HG02981 (cell line): ENCODE measurements around the gene SLC11A2.
"Not testable (repeated sequence)": the region's sequence is repeated elsewhere in the genome, so short reads cannot be mapped to it uniquely, and the experiment has no call there.

ENCODE experiments used
- ATAC-seq: cut with Tn5 transposase; IDR thresholded peaks from one replicate; pipeline ENCODE4 v1.9.1; 2021; ENCODE audit warnings: mild to moderate bottlenecking, moderate library complexity; ENCODE audit not compliant: unreplicated experiment

The SLC11A2 gene

DNA sequence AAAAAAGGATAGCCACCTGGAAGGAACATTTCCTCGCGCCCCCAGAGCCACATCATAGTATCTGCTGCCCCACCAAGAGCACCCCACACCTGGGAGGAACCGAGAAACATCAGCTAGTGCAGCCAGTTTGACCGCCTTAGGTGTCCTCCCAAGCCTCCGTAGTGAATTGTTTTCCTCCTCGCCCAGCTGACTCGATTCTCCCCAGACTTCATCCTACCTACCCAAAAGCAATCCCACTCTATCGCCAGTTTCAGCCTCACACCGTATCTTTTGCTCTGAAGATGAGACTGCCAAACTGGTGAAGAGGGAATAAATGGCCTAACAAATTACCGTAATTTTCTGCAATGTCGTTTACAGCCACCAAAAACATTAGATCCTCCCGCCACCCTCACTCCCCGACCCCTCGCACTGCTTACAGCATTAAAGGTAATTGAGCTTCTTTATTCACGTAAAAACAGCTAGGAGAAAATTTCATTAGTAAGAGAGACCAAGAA is 1.2 kb upstream of the SLC11A2 start:
- ATAC-seq: no peak

DNA sequence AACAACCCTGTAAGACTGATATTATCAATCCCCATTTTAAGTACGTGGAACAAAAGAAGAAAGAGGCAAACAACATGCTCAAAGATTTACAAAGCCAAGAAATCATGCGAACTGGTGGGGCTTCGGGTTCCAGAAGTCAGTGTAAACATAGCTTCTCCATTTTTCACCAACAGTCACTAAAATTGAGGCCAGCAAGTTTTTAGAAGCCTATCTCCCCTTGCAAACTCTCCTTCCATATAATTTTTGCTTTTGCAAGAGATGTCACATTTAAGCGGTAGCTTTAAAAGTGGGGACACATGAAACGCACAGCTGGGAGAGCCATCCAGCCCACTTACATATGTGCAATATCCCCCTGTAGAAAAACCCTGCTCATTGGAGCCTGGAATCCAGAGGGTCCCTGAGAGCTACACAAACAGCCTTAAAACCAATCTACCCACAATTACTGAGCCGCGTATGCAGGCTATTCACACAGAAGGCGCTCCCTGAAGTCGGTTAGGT is 797 bp downstream of the SLC11A2 start:
- ATAC-seq: no peak

DNA sequence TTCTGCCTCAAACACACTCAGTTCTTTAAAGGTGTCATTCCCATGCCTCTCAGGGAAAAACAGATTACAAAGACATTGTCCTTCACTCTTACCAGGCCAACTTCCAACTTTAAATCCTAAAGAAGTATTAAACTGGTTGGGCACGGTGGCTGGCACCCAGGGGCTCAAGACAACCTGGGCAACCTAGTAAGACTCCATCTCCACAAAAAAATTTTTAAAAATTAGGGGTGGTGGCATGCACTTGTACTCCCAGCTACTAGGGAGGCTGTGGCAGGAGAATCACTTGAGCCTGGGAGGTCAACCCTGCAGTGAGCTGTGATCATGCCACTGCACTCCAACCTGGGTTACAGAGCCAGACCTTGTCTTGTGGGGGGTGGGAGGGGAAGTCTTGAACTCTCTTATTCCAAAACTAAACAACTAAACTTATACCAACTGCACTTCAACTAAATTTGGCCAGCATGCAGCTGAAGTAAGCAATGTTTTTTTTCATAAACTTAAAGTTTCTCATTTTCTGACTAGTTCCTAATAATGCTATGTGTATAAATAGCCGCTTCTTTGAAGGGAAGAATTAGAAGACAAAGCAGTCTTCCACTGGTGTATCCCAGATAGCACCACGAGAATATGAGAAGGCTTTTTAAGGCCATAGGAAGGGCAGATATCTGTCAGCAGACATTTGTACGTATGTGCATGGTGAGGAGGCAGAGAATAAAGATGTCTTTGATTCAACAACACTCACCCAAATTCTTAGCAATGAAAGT is 2.4 kb downstream of the SLC11A2 start:
- no peak for ATAC-seq

DNA sequence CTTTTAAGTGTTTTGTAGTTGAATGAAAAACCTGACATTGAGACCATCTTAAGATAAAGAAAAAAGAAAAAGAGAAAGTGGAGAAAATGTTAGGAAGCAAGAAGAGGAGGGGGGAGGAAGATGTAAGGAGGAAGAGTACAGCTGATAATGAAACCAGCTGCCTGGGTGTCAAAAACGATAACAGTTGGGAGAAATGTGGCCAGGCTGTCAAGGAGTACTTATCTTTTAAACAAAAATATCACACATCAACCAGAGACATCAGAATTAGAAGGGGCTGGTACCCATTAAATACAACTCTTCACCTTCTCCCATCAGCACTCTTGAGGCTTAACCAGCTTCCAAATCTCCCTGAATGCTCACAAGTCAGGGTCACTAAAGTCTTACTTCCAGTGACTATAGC is 4.5 kb downstream of the SLC11A2 start:
- no peak for ATAC-seq

DNA sequence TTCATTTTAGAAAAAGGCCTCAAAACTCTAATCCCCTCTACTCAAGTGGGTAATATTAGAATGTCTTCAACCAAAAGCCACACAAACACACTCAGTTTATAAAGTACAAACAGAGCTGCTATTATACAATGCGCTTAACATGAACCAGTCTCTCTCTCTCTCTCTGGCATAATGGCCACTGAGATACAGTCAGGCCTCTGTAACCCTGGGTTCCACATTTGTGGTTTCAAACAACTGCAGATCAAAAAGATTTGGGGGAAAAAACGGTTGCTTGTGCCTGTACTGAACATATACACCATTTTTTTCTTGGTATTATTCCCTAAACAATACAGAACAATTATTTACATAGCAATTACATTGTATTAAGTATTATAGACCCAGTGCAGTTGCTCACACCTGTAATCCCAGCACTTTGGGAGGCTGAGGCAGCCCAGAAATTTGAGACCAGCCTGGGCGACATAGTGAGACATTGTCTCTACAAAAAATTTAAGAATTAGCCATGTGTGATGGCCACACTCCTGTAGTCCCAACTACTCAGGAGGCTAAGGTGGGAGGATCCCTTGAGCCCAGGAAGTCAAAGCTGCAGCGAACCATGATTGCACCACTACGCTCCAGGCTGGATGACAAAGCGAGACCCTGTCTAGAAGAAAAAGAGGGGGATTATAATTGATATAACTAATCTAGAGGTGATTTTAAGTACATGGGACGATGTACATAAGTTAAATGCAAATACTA is 5.6 kb downstream of the SLC11A2 start:
- ATAC-seq: no peak

DNA sequence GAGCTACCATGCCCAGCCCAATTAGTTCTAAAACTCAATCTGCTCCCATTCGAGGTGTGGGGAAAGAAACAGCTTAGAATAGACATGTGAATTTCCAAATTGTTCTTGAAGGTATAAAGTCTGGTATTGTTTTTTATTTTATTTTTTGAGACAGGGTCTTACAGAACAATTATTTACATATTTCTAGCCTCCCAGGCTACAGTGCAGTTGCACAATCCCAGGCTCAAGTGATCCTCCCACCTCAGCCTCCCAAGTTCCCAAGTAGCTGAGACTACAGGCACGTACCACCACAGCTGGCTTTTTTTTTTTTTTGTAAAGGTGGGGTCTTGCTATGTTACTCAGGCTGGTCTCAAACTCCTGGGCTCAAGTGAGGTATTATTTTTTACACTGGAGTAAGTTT is 6.3 kb downstream of the SLC11A2 start:
- no peak for ATAC-seq

DNA sequence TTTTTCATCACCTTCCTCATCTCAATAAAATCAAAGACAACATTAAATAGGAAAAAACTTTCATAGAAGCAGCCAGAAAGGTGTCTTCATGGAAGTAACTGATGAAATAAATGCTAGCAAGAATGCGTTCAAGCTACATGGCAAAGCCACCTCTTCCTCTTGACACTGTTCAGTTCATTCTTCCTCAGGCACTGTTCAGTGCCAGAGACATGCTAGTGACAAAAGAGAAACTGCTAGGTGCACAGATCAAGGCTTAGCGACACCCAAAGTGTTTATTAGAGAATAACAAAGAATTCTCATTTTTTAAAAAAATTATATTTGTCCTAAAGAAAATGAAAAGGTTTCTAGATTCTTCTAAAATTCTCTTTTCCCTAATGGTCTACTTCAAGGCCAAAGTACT is 7.2 kb downstream of the SLC11A2 start:
- no peak for ATAC-seq

DNA sequence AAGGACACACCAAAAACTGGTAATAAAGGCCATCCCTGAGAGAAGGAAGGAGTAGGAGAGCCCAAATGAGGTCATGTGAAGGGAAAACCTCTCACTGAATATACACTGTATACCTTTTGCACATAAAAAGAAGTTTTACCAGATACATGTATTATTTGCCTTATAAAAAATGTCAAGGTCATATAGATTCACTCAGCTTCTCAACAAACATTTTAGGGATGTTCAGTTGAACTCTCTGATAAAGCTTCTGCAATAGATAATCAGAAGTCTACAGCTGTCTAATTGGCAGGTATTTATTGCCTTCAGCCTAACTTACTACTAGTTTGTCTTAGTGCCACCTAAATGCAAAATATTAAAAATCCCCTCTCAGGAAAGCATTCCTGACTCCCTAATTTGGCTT is 8.7 kb downstream of the SLC11A2 start:
- ATAC-seq: no peak

DNA sequence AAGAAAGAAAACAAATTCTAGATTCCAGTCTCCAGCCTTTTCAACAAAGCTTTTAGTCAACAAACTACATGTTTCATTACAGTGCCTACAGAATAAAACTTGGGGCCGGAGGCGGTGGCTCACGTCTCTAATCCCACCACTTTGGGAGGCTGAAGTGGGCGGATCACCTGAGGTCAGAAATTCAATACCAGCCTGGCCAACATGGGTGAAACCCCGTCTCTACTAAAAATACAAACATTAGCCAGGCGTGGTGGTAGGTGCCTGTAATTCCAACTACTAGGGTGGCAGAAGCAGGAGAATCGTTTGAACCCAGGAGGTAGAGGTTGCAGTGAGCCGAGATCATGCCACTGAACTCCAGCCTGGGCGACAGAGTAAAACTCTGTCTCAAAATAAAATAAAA is 11.7 kb downstream of the SLC11A2 start:
- ATAC-seq: not testable (repeated sequence)

DNA sequence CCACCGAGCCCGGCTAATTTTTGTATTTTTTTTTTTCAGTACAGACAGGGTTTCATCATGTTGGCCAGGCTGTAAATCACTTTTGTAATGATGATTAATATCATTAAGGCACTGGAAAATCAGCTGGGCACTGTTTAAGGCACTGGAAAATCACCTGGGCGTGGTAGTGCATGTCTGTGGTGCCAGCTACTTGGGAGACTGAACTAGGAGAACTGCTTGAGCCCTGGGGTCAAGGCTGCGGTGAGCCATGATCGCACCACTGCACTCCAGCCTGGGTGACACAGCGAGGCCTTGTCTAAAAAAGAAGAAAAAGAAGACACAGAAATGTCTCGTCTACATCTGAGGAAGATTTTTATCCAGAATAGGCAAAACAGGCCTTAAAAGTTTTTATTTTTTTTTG is 12.7 kb downstream of the SLC11A2 start:
- no peak for ATAC-seq

DNA sequence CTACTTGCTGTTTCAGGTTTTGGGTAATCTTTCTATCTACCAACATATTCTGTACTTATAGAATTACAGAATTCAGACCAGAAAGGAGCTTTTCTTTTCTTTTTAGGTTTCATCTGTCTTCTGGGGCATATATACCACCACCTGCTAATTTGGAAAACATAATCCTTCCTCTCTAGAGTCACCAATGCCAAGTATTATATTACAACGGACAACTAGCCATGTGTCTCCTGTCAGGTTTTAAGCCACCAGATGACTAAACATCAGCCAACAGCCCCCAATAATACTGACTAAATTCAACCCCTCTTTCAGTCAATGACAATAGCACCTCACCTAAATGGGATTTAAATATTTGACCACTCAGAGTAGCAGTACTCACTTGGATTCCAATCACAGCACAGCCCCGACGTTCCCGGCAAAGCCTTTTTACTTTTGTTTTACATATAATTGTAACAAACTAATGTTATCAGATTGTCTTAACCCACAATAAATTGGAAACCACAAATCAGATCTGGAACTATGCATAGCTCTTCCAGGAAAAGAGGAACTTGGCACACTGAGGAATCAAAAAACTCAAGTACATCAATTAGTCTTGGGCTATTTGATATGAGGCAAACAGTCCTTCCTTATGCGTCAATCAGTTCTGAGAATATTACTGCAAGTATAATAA is 13.5 kb downstream of the SLC11A2 start:
- no peak for ATAC-seq

DNA sequence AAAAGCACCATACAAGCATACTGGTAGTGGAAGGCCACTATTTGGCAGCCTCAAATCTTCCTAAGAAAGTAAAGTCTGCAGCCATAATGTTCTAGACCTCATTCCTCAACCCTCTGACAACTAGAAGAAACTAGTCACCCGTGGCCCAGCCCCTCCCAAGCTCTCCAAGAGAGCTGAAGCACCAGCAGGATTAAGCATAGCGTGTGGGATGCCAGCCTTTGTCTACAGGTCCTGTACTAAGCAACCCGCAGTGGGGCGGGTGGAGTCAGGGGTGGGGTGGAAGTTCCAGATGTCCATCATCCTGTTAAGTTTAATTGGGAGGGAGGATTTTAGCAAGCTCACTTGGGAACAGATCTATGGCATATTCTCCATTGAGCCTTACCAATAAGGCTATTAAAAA is 14.2 kb downstream of the SLC11A2 start:
- ATAC-seq: no peak

DNA sequence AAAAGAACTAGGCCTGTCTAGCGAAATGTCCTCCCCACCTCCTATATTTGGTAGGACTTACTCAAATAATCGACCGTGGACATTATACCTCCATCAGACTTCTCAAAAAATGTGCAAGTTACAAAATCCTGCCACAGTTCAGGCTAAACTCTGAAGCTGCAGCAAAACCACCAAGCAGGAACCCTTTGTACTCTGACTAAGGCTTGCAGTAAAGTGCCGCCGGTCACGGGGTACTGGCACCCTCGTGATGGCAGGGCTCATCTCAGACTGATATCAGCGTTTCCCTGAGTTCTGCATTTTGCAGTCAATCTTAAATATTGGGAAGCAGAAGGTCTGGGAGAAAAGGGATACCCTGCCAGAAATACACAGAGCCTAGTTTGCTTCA is 17.1 kb downstream of the SLC11A2 start:
- ATAC-seq: no peak

DNA sequence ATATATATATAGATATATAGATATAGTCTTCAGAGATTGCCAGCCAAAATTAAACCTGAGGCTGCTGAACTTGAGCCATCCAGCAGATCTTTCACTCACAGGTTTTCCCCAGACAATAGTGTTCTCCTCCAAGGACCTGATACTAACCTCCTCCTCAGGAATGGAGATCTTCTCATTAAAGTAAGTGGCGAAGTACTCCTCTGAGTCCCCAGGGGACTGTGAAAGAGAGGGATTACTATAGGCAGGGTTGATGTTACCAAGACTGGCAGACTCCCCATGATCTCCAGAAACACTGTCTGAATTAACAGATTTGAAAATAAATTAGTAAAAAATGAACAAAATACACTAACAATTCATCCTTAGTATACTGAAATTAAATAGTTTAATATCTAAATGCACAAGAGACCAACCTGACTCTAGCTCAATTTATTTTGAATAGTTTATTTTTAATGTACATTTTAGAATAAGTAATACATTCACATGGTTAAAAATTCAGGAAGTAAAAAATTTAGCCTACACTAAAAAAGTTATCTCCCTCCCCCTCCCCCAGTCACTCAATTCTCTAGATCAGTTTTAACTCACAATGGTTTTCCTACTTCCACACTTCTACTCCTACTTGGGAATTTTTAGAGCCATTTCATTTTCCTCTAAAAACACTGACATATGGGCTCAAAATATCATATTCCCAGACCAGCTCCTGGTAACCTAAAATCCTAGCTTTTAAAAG is 17.7 kb downstream of the SLC11A2 start:
- ATAC-seq: no peak

DNA sequence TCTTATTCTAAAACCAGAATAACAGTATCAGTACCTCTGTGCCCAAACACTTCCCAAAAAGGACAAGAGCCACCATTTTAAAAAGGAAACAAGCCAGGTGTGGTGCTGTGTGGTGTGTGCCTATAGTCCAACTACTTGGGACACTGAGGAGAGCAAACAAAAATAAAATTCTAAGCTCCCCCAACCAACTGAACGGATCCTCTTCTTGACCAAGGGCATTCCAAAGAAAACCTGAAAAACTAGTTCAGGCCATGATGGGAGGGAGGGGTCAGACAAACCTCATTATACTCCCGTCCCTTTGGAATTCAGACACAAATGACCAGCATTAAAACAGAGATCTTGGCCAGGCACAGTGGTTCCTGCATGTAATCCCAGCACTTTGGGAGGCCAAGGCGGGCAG is 20.5 kb downstream of the SLC11A2 start:
- ATAC-seq: no peak

DNA sequence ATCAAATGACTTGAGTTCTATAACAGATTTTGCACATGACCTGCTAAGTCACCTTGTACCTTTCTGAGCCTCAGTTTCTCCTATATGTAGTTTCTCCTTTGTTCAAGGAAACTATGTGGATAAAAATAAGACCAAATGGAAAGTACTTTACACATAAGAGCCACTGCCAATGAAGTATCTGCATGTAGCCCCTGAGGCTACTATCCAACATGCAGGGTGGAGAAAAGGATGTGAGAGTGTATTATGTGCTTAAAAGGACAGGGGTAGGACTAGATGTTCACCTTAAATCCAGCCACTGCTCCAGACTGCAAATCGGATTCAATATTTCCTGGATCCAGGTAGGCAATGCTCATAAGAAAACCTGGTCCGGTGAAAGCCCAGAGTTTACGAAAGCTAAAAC is 21.2 kb downstream of the SLC11A2 start:
- ATAC-seq: no peak

DNA sequence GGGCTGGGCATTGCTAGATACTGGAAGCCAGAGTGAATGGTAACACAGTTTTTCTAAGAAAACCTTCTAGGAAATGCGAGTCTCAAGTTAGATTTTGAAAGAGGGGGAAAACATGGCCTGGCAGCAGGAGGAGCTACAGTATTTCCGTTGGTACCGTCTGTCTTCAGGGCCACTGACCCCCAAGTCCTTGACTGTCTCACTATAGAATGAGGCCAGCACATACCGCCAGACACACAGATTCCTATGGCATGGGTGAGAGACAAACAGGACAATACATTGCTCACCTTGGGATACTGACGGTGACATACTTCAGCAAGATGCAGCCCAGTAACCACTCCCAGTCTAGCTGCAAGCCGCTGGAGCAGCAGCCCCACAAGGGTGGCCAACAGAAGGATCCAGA is 21.7 kb downstream of the SLC11A2 start:
- ATAC-seq: no peak

DNA sequence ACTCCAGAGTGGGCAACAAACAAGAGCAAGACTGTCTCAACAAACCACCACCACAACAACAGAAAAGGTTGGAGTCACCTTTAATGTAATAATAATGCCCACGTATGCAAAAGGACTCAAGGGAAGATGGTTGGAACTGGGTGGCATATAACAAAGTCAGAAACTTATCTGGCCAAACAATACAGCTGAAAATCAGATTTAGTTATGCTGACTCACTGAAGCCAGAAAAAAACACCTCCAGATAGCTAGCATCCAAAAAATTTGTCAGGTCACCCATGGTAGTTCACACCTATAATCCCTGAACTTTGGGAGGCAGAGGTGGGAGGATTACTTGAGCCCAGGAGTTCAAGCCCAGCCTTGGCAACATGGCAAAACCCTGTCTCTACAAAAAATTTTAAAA is 24.4 kb downstream of the SLC11A2 start:
- ATAC-seq: no peak

DNA sequence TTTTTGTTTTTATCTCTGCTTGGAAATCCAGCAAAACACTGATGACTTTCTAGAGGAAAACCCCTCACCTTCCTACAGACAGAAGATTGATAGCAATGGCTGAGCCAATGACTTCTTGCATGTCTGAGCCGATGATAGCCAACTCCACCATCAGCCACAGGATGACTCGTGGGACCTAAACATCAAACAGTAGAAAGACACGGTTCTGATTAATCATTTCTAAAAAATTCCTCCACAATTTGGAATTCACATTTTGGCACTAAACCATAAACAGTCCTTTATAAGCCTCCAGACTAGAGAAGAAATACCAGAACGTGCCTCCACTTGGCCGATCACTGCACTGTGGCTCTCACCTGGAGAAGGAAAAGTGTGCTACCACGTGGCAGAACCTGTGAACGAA is 25.9 kb downstream of the SLC11A2 start:
- no peak for ATAC-seq

DNA sequence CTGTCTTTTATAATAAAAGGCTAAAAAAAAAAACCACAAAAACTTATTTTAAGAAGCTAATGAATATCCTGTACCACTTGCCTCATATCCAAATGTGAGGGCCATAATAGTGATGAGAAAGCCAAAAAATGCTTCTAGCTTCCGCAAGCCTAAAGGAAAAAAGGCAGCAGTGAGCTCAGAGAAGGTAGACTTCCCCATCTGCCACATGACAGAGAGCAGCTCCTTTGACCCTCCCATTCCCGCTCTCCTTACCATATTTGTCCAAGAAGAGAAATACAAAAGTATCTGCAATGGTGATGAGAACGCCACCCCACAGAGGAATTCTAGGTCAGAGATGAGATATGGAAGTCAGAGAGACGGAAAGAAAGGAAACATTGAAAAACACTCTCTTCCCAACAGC is 27.1 kb downstream of the SLC11A2 start:
- ATAC-seq: no peak

DNA sequence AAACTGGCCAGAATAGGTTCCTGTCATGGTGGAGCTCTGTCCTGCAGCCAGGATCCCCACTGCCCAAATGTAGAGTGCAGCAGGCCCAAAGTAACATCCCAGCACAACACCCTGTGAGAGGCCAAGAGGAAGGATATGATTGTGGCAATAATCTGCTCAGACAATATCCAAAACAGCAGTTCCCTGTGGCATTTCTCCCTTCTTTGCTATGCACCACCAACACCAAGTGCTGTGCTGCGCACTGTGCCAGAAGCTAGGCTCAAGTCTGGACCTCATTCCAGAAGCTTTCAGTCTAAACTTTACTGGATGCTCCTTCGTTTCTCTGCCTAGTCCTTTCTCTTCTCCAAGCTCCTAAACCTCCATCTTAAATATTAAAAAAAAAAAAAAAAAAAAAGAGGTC is 33.4 kb downstream of the SLC11A2 start:
- no peak for ATAC-seq
